Karpas-422 (cell line): ENCODE data around the gene SRGAP1. TPM values are rescaled to one million over a fixed set of nuclear protein-coding genes. Genes with fewer than 3 reads are reported as not detected.
A peak's percentile ranks its signal among the peaks of the same experiment; 100 is the strongest.

ENCODE experiments used
- DNase-seq: peaks from one replicate; pipeline ENCODE4 v3.0.0-alpha.2; 2015
- H2AFZ ChIP-seq: fragments of 200-600 bp; sonication (generic); 2 replicates; pipeline ENCODE4 v1.6.1; 2014; ENCODE audit warnings: antibody characterized with exemption, low read length, mixed read lengths
- H3K27ac ChIP-seq: fragments of 200-600 bp; sonication (generic); 2 replicates; pipeline ENCODE4 v1.5.1; 2014; ENCODE audit warnings: mild to moderate bottlenecking, low read length, moderate library complexity
- H3K27me3 ChIP-seq: fragments of 200-600 bp; sonication (generic); 2 replicates; pipeline ENCODE4 v1.6.1; 2014; ENCODE audit warnings: low read length, mixed read lengths
- H3K36me3 ChIP-seq: fragments of 200-600 bp; sonication (generic); 2 replicates; pipeline ENCODE4 v1.6.1; 2014; ENCODE audit warnings: low read length, mixed read lengths; ENCODE audit not compliant: insufficient read depth
- H3K4me1 ChIP-seq: fragments of 200-600 bp; sonication (generic); 2 replicates; pipeline ENCODE4 v1.6.1; 2014; ENCODE audit warnings: mild to moderate bottlenecking, low read length, mixed read lengths
- H3K4me2 ChIP-seq: fragments of 200-600 bp; sonication (generic); 2 replicates; pipeline ENCODE4 v1.6.1; 2014; ENCODE audit warnings: low read length, low read depth, mild to moderate bottlenecking; ENCODE audit not compliant: poor library complexity, severe bottlenecking
- H3K4me3 ChIP-seq: fragments of 200-600 bp; sonication (generic); 2 replicates; pipeline ENCODE4 v1.5.1; 2014; ENCODE audit warnings: mild to moderate bottlenecking, antibody characterized with exemption, low read length, mixed read lengths
- H3K79me2 ChIP-seq: fragments of 200-600 bp; sonication (generic); 2 replicates; pipeline ENCODE4 v1.6.1; 2014; ENCODE audit warnings: mild to moderate bottlenecking, low read length, mixed read lengths
- H3K9ac ChIP-seq: fragments of 200-600 bp; sonication (generic); 2 replicates; pipeline ENCODE4 v1.6.0; 2014; ENCODE audit warnings: low read length
- H3K9me2 ChIP-seq: fragments of 200-600 bp; sonication (generic), shearing (Covaris generic); replicated peaks from 2 replicates; pipeline ENCODE4 v1.6.0; 2014; ENCODE audit warnings: mild to moderate bottlenecking, low read length, moderate library complexity; ENCODE audit not compliant: insufficient read depth
- H3K9me3 ChIP-seq: fragments of 300-700, 200-600 bp; sonication (generic); 2 replicates; pipeline ENCODE4 v1.6.1; 2014; ENCODE audit warnings: low read length, mixed read lengths
- H4K20me1 ChIP-seq: fragments of 200-600 bp; sonication (generic); 2 replicates; pipeline ENCODE4 v1.6.1; 2014; ENCODE audit warnings: mild to moderate bottlenecking, antibody characterized with exemption, low read length, low read depth; ENCODE audit not compliant: insufficient read depth
- total RNA-seq: library from RNA; depleted of rRNA; stranded (reverse); fragments of >200 nt; shearing (Covaris generic); gene quantifications from 2 replicates; pipeline ENCODE4 v1.2.3, GENCODE V29; 2014; ENCODE audit warnings: low replicate concordance

Gene SRGAP1
- total RNA-seq, 1 experiment from 2014 or later, result not detected

GRCh38 chr12:63822352-63822751 is 22.1 kb upstream of the SRGAP1 start:
- H3K4me2 ChIP-seq, result no peak overlapping the region
- no peaks in the 10 kb centered on the region for H3K36me3 ChIP-seq
- no peaks in the 10 kb centered on the region for H4K20me1 ChIP-seq
- no peak overlapping the region for H2AFZ ChIP-seq
- DNase-seq, result no peak
- H3K9ac ChIP-seq, result no peak overlapping the region
- H3K4me1 ChIP-seq, result no peaks in the 10 kb centered on the region
- H3K27me3 ChIP-seq, result no peaks in the 10 kb centered on the region
- no peak overlapping the region for H3K4me3 ChIP-seq
- no peaks in the 10 kb centered on the region for H3K79me2 ChIP-seq
- H3K9me3 ChIP-seq, result no peaks in the 10 kb centered on the region
- no peak overlapping the region for H3K27ac ChIP-seq
- no peaks in the 10 kb centered on the region for H3K9me2 ChIP-seq

- peak; percentile 39 for DNase-seq
- Histone ChIP-seq H3K4me2 (no peak overlapping the region), H2AFZ (no peak overlapping the region), H3K9ac (no peak overlapping the region), H3K9me2 (no peaks in the 10 kb centered on the region), H3K27me3 (no peaks in the 10 kb centered on the region), H3K4me1 (no peaks in the 10 kb centered on the region), H3K27ac (no peak overlapping the region), H3K79me2 (no peaks in the 10 kb centered on the region), H3K9me3 (no peaks in the 10 kb centered on the region), H4K20me1 (no peaks in the 10 kb centered on the region), H3K4me3 (no peak overlapping the region), H3K36me3 (no peaks in the 10 kb centered on the region)
Observed at GRCh38 chr12:63823040-63823439, 21.5 kb upstream of the SRGAP1 start.

- no peaks in the 10 kb centered on the region for H3K36me3 ChIP-seq
- H3K9me2 ChIP-seq, result no peaks in the 10 kb centered on the region
- H3K4me3 ChIP-seq, result no peak overlapping the region
- no peak overlapping the region for H3K9ac ChIP-seq
- H3K27ac ChIP-seq, result no peak overlapping the region
- no peaks in the 10 kb centered on the region for H3K79me2 ChIP-seq
- no peaks in the 10 kb centered on the region for H3K27me3 ChIP-seq
- peak; percentile 75 for DNase-seq
- no peaks in the 10 kb centered on the region for H3K9me3 ChIP-seq
- peak overlapping the region; percentile 42 for H3K4me2 ChIP-seq
- H2AFZ ChIP-seq, result no peak overlapping the region
- H3K4me1 ChIP-seq, result no peaks in the 10 kb centered on the region
- H4K20me1 ChIP-seq, result no peaks in the 10 kb centered on the region
Observed at GRCh38 chr12:63826006-63826585, 18.4 kb upstream of the SRGAP1 start.

GRCh38 chr12:63828867-63829266 is 15.6 kb upstream of the SRGAP1 start:
- Histone ChIP-seq H3K4me1 (no peaks in the 10 kb centered on the region), H3K4me2 (no peak overlapping the region), H3K79me2 (no peaks in the 10 kb centered on the region), H2AFZ (no peak overlapping the region), H4K20me1 (no peaks in the 10 kb centered on the region), H3K9me2 (no peaks in the 10 kb centered on the region), H3K9me3 (no peaks in the 10 kb centered on the region), H3K9ac (no peak overlapping the region), H3K27me3 (no peaks in the 10 kb centered on the region), H3K4me3 (no peak overlapping the region), H3K27ac (no peak overlapping the region), H3K36me3 (no peaks in the 10 kb centered on the region)
- DNase-seq, result peak; percentile 22

- no peaks in the 10 kb centered on the region for H3K79me2 ChIP-seq
- H2AFZ ChIP-seq, result no peak overlapping the region
- no peaks in the 10 kb centered on the region for H3K9me3 ChIP-seq
- H3K27me3 ChIP-seq, result no peaks in the 10 kb centered on the region
- no peak for DNase-seq
- no peak overlapping the region for H3K27ac ChIP-seq
- H3K4me1 ChIP-seq, result no peaks in the 10 kb centered on the region
- no peaks in the 10 kb centered on the region for H3K9me2 ChIP-seq
- H3K4me2 ChIP-seq, result no peak overlapping the region
- no peak overlapping the region for H3K4me3 ChIP-seq
- H4K20me1 ChIP-seq, result no peaks in the 10 kb centered on the region
- no peak overlapping the region for H3K9ac ChIP-seq
- no peaks in the 10 kb centered on the region for H3K36me3 ChIP-seq
Observed at GRCh38 chr12:63836046-63836445, 8.5 kb upstream of the SRGAP1 start.

- Histone ChIP-seq H3K9ac (no peak overlapping the region), H3K4me2 (no peak overlapping the region), H3K9me3 (no peaks in the 10 kb centered on the region), H4K20me1 (no peaks in the 10 kb centered on the region), H3K9me2 (no peaks in the 10 kb centered on the region), H3K36me3 (no peaks in the 10 kb centered on the region), H2AFZ (no peak overlapping the region), H3K79me2 (no peaks in the 10 kb centered on the region), H3K4me3 (no peak overlapping the region), H3K27ac (no peak overlapping the region), H3K4me1 (no peaks in the 10 kb centered on the region), H3K27me3 (no peaks in the 10 kb centered on the region)
- DNase-seq, result no peak
Observed at GRCh38 chr12:63836936-63837335, 7.6 kb upstream of the SRGAP1 start.

GRCh38 chr12:63838411-63838810 is 6.1 kb upstream of the SRGAP1 start:
- Histone ChIP-seq H3K4me1 (peaks cover 3% of the 10 kb centered on the region; the same call in 1 of the 2 replicates), H3K27me3 (no peaks in the 10 kb centered on the region), H3K36me3 (no peaks in the 10 kb centered on the region), H2AFZ (no peak overlapping the region), H3K9ac (no peak overlapping the region), H3K9me3 (no peaks in the 10 kb centered on the region), H3K79me2 (no peaks in the 10 kb centered on the region), H3K27ac (no peak overlapping the region), H3K4me2 (no peak overlapping the region), H3K4me3 (no peak overlapping the region), H4K20me1 (no peaks in the 10 kb centered on the region), H3K9me2 (no peaks in the 10 kb centered on the region)
- DNase-seq, result no peak

- Histone ChIP-seq H3K36me3 (no peaks in the 10 kb centered on the region), H3K27me3 (no peaks in the 10 kb centered on the region), H3K9me2 (no peaks in the 10 kb centered on the region), H3K9ac (no peak overlapping the region), H4K20me1 (no peaks in the 10 kb centered on the region), H2AFZ (no peak overlapping the region), H3K4me2 (no peak overlapping the region), H3K27ac (no peak overlapping the region), H3K9me3 (no peaks in the 10 kb centered on the region), H3K4me1 (peaks cover 14% of the 10 kb centered on the region; the same call in 1 of the 2 replicates), H3K79me2 (no peaks in the 10 kb centered on the region), H3K4me3 (no peak overlapping the region)
- DNase-seq, result no peak
Observed at GRCh38 chr12:63841011-63841410, 3.5 kb upstream of the SRGAP1 start.
